Measurements from ENCODE around the gene IGHMBP2.
A peak's percentile ranks its signal among the peaks of the same experiment; 100 is the strongest.

IGHMBP2 gene

GRCh38 chr11:68890490-68891231, 13.0 kb upstream of the IGHMBP2 start:
- no peak for DNase-seq

DNA sequence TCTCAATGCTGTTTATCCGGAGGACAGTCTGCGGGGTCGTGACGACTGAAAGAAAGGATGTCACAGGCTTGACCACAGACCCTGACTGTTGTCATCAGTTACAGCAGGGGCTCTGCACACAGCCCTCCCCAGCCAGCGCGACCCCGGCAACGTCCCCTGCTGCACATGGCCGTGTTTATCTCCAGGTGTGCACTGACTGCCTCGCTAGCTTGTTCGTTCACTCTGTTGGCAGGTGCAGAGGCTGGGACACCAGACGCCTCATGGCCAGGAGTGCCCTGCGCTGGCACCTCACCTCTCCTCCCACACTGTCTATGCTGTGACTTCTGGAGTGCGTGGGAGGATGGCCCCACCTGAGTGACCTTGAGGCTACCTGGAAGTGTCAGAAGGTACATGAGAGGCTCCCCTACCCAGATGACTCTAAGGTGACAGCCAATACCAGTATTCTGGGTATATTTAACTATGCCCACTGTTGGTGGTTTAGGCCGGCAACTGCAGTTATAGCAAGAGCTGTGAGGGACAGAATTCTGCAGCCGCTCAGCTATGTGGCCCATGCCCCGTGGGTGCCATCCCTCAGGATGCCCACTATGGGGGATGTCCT, 12.2 kb upstream of the IGHMBP2 start:
- DNase-seq = no peak

GRCh38 chr11:68892576-68892975, 11.1 kb upstream of the IGHMBP2 start:
- no peak for DNase-seq

DNA sequence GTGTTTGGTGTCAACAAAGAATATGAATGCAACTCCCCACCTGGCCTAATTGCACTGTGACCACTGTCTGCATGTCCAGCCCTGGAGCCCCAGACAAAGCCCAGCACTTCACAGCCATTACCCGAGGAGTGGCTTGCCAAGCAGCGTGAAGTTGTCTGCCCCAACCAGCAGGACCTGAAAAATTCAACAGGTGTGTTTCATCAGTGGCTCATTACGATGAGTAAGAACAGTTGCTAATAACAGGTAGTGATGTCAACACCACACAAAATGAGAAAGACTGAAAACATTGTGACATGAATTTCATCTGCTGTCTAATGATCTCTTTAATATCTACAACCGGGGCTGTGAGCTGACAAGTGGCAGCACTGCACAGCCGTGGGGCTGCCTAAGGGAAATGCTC, 10.4 kb upstream of the IGHMBP2 start:
- DNase-seq = no peak

DNA sequence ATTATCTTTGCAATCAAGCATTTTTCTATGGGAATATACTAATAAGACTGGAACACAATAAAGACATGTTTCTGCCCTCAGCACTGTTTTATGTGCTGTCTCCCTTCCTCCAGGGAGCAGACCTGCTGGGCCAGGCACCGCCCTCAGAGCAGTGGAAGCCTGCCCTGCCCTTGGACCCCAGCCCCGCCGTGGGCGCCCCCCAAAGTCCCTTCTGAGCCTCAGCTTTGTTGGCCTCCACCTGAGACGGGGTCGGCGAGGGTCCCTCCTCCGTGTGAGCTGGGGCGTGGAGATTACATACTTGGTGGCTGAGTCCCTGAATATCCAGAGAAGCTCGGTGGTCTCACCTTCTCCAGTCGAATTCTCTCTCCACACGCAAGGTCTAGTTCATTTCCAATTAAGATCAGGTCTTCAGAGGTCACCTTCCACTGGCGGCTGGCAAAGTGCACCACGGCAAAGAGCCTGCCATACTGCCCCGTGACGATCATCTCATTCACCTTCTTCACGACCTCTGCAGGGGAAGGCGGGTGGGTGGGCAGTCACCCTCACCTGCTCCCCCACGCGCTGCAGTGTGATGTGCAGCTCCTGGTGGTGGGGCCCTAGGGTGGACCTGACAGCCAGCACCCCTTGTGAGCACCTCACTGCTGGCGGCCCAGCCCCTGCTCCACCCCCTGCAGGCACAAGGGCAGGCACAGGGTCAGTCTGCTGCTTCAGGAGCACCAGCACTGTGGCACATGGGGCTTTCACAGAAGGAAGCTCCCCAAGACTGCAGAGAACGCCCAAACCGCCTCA, 7.3 kb upstream of the IGHMBP2 start:
- no peak for DNase-seq

- no peak for DNase-seq
These were observed 6.2 kb upstream of the IGHMBP2 start for GRCh38 chr11:68897441-68897840.

GRCh38 chr11:68900835-68901381, 2.8 kb upstream of the IGHMBP2 start:
- DNase-seq = no peak

DNA sequence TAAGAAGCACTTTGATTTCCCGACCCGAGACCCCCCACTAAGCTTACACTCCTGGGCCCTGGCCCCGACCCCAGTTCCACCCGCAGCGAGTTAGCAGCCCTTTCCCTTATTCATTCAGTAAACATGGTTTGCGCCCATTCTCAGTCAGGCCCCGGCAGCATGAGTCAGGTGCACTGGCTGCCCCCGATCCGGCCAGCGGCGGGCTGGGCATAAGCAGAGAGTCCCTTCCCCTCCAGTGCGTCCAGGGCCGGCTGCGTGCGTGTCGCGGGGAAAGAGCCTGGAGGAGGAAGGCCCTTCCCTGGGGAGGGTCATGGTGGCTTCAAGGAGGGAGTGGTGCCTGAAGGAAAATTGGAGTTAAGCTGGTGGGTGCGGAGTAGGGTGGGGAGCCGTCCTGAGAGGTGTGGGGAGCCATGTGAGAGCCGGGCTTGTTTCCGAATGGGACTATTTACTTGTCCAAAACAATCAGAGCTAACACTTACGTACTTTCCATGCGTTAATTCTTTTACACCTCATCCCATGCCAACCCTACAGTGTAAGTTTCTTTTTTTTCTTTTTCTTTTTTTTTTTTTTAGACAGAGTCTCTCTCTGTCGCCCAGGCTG, 657 bp downstream of the IGHMBP2 start:
- no peak for DNase-seq

- no peak for DNase-seq
These were observed 2.0 kb downstream of the IGHMBP2 start for GRCh38 chr11:68905421-68906360.

GRCh38 chr11:68908273-68908672, 4.6 kb downstream of the IGHMBP2 start:
- DNase-seq = no peak

DNA sequence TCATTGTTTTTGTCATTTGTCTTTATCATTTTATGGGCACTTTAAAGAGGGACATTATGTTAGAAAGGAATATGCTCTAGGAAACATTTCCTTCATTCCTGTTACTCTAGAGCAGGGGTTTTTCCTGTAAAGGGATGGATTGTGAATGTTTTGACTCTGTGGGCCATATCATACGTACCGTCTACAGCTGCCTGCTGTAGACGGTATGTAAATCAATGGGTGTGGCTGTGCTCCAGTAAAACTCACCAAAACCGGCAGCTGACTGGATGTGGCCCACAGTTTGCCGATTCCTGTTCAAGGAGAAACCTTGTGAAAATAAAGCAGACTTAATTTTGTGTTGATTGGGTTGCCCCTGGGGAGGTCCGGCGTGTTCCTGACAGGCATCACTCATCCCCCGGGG, 7.3 kb downstream of the IGHMBP2 start:
- DNase-seq = no peak

GRCh38 chr11:68911731-68912130, 8.0 kb downstream of the IGHMBP2 start:
- DNase-seq = no peak

DNA sequence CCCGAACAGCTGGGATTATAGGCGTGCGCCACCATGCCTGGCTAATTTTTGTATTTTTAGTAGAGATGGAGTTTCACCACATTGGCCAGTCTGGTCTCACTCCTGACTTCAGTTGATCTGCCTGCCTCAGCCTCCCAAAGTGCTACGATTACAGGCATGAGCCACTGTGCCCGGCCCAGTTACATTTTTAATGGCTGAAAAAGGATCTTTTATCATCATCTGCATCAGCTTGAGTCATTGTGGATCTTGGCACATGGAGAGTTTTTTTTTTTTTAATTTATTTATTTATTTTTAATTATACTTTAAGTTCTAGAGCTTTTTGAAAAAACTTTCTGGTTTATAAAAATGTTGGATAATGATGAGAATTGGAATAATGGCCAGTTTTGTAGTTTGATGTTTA, 8.6 kb downstream of the IGHMBP2 start:
- no peak for DNase-seq

DNA sequence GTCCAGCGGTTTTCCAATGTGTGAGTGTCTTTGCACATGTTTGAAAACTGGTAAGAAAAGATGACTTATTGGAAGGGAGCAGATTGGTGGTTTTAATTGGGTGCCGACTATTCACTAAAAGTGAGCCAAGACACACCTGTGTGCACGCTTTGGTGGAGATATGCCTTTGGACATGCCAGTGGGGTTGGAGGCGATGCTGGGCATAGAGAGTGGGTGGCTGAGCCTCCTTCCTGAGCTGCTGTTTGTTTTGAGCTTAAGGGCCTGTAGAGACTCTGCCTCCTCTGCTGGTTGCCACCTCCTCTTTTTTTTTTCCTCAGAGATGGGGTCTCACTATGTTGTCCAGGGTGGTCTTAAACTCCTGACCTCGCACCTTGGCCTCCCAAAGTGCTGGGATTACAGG, 9.5 kb downstream of the IGHMBP2 start:
- DNase-seq = no peak

- no peak for DNase-seq
These were observed 11.1 kb downstream of the IGHMBP2 start for GRCh38 chr11:68914761-68915160.

DNA sequence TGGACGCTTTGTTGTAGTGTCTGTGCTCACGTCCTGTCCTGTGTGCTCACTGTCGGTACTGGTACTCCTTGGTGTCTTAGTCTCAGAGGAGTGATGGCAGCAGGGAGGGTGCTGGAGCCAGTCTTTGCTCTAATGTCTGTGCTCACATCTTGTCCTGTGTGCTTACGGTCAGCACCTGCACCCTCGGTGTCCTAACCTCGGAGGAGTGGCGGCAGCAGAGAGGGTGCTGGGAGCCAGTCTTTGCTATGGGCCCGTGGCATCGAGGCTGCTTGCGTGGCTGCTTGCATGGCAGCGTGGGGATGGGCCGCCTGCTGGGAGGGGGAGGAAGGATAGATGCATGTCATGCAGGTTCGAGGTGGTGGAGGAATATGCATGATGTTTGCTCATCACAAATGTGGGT, 12.7 kb downstream of the IGHMBP2 start:
- no peak for DNase-seq

DNA sequence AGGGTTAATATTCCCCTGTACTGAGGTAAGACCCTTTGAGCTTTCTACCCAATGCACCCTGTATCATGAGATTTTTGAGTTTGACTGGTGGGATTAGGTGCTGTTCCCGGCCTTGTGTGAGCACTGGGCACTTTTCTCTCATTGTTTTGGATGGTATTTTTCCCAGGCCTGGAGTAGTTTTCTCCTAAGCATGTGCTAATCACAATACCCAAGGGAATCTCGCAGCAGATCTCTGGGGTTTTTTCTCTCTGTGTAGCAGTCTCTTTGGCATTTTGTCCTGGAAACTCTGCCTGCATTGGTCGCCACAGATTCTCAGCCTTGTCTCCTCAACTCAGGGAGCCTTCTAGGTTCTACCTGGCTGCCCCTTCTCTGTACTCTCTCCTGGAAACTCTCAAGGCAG, 19.9 kb downstream of the IGHMBP2 start:
- no peak for DNase-seq

- no peak for DNase-seq
These were observed 20.6 kb downstream of the IGHMBP2 start for GRCh38 chr11:68924073-68924925.

DNA sequence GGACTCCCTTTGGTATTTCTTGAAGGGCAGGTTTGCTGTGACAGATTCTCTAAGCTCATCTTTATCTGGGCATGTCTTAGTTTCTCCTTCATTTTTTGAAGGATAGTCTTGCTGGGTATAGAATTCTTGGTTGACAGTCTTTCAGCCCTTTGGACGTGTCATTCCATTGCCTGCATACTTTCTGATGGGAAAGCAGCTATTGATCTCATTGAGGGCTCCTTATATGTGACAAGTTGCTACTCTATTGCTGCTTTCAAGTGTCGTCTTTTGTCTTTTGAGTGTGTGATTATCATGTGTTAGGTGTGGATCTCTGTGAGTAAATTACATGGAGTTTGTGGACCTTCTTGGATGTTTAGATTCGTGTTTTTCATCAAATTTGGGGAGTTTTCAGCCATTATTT, 21.9 kb downstream of the IGHMBP2 start:
- no peak for DNase-seq

DNA sequence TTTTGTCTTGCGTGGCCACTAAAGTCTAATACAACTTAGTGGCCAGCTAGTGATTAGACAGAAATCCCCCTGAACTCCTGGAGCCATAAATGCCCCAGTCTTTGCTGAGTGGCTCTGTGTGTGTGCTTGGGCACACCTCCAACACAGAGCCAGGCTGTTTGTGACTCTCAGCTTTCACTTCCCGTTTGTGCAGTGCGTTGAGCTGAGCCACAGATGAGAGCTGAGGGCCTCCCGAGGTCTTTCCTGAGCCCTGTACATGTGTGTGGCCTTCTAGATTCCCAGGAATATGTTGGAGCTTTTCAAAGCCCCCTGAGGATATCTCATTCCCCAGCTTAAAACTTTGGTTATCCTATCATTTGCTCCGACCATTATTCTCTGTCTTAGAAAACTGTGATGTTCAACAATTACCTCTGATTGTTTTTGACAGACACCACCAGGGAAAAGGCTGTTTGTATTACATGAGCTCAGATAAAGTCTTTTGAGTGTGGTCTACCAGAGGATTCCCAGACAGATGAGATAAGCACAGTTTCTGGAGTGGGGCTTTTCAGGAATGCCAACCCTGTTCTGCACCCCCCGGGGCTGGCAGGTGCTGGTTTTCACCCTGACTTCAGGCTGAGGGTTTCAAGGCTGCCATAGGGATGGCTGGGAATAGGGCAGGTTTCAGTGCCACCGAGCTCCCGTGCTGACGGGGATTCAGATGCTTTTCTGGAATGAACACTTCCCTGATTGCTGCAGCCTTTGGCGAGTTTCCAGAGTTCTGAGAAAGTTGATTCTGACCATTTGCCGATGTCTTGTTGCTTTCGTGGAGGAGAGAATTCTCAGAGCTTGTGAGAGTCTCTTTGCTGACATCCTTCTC, 23.8 kb downstream of the IGHMBP2 start:
- peak in 1 of 2 donors; percentile 52 for DNase-seq
